GM19193 (cell line): ENCODE measurements around the gene HIF1AN.

Experiments used
- POLR2A ChIP-seq: IDR thresholded peaks from 4 replicates; pipeline ENCODE4 v1.6.1; 2011; ENCODE audit not compliant: insufficient read depth, insufficient read length; ENCODE audit errors: extremely low read depth

The HIF1AN gene

GRCh38 chr10:100535715-100536353, at the start of gene HIF1AN:
HIF1AN (plus strand) TSS chr10:100535943; CDS start chr10:100535959, 16 bp downstream.
- TF ChIP-seq POLR2A = peak; percentile 96

GRCh38 chr10:100487529-100487928, 48.2 kb upstream of the HIF1AN start:
- no peak for TF ChIP-seq POLR2A

- TF ChIP-seq POLR2A = no peak
Observed at GRCh38 chr10:100489396-100489795, 46.3 kb upstream of the HIF1AN start.

DNA sequence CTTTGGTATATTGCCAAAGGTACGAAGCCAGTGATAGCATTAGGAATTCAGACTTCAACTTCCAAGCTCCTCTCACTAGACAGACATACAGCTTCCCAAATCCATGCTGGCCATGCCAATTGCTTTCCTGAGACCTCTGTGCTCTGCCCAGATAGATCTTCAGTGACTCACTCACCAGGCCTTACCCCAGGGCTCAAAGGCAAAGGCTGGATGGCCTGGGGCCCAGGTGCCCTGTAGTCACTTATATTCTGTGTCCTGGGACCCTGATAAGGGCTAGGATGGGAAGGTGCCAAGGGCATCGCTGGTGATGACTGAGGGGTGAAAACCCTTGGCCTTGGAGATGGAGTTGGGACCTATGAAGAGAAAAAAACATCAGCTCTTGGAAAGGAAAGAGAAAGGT, 45.2 kb upstream of the HIF1AN start:
- TF ChIP-seq POLR2A = no peak

- TF ChIP-seq POLR2A = no peak
Observed at GRCh38 chr10:100496567-100496966, 39.2 kb upstream of the HIF1AN start.

- no peak for TF ChIP-seq POLR2A
Observed at GRCh38 chr10:100498059-100498458, 37.7 kb upstream of the HIF1AN start.

DNA sequence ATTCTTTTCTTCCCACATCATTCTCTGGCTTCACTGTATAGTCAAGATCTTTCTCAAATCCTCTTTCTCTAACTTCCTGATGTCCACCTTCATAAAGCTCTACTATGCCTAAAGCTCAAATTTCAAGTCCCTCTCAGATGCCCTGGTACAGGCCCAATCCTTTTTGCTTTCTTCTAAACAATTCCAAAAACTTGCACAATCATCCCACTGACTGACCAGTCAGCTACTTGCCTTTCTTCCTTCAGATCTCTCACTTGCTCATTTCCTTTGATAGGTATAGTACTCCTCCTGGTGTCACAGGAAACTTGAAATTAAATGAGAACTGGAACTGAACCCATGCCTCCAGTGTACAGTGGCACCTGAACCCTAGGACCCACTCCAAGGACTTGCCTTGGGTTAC, 34.3 kb upstream of the HIF1AN start:
- no peak for TF ChIP-seq POLR2A

GRCh38 chr10:100502926-100503494, 32.7 kb upstream of the HIF1AN start:
- no peak for TF ChIP-seq POLR2A

DNA sequence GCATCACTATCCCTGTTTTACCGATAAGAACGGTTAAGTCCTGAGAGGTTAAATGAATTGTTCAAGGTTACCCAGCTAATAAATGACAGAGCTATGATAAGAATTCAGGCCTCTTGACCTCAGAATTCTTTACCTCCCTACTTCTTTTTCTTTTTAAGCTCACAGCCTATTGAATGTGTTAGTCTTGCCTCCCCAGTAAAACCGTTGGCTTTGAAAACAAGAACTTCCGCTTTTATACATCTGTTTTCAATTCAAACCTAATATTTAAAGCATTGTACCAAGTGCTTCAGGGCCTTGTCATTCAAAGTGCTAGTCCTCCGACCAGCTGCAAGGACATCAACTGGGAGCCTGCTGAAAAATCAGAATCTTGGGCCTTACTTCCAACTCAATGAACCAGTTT, 31.6 kb upstream of the HIF1AN start:
- TF ChIP-seq POLR2A = no peak

DNA sequence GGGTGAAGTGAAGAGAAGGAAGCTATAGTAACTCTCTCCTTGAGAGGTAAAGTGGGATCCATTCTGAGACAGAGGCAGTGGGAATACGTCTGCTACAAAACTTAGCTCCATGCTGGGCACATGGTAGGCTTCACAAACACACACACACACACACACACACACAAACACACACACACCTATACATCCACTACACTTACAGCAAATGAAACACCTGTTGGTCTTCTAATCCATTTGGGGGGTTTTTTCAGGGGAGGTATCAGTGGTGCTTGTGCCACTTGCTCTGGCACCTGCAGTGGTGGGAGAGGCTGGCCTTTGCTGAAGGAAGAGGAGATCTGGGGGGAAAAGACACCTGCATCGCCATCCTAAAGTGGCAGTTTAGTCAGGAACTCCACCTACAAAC, 30.6 kb upstream of the HIF1AN start:
- TF ChIP-seq POLR2A = no peak

DNA sequence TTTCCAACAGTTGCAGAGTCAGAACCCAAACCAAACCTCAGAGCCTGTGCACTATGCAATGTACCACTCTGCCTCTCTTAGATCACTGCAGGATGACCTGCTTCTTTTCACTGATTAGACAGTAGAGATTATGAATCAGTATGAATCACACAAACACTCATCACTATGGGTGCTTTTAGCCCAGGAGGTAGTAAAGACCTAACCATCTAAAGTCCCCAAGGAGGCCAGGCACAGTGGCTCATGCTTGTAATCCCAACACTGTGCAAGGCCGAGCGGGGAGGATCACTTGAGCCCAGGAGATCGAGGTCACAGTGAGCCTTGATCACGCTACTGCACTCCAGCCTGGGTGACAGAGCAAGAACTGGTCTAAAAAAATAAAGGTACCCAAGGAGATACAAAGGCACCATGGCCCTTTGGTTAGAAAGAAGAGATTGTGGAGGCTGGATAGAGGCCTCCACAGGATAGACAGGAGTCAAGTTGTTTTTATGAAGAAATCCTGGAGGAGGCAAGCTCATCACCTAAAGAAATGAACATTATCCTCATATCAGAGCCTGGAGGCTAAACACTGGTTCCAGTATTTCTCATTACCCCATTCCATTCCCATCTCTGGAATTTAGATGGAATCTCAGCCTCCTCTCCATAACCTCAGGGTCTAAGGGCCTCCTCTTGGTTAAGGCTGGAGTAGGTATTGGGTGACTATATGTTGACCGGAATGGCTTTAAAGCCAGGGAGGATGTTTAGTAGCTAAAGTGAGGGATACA, 29.0 kb upstream of the HIF1AN start:
- TF ChIP-seq POLR2A = no peak

DNA sequence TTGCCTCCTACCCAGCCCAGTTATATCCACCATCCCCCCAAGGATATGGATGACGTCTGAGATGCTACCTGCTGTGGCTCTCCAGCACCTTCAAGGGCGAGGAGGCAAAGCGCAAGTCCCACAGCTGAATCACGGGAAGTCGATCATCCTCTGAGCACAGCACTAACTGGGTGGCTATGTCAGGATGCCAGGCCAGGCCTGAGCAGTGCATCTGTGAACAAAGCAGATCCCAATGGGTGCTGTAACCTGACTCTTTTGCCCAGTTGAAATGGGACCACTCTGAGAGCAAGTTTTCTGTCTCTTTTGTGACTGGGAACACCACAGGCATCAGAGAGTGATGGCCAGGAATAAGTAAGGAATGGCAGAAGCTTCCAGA, 28.4 kb upstream of the HIF1AN start:
- no peak for TF ChIP-seq POLR2A

DNA sequence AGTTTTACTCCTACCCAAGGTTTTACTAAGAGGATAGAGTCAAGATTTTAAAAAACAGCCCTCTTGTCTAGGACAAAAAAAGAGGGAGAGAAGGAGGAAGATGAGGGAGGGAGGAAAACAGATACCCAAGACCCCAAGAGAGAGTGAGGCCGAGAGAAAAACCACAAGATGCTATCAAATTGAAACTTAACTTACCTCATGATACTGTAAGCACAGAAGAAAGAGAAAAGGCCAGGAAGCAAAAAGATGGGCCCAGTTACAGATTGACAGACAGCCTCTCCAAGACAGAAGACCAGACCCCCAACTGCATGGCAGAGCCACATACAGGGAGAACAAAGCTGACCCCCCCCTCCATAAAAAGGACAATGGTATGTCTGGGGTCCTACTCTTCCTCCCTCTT, 27.5 kb upstream of the HIF1AN start:
- TF ChIP-seq POLR2A = no peak

- TF ChIP-seq POLR2A = no peak
Observed at GRCh38 chr10:100508691-100509150, 27.0 kb upstream of the HIF1AN start.

DNA sequence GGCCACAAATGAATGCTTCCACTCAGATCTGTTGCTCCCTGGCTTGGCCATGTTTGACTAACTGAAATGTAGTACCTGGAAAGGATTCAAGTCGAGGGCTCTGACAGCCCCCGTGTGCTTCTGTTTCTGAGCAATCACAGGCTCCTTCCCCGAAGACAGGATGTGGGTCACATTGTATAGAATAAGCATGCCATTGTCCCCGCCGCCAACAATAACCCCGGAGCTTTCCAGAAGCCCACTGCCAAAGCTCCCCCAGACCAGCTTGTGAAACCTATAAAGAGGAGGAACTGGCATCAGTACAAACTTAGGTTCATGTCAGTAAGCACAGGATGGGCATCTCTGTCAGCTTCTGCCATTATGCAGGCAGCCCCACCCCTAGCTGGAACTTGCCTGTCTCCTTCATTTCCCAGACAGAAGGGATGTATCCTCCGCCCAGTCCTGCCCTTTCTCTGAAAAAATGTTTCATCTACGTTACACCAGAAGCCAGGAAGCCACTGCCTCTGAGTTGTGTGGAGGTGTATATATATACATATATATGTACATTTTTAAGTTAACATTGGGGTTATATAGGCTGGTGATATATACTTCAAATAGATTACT, 26.4 kb upstream of the HIF1AN start:
- no peak for TF ChIP-seq POLR2A
